Endodermal cell (in vitro differentiated cells): ENCODE measurements around the gene ARL16. TPM values are rescaled to one million over a fixed set of nuclear protein-coding genes. Genes with fewer than 3 reads are reported as not detected.

ENCODE experiments used
- DNase-seq: peaks from one replicate; pipeline ENCODE4 v3.0.0-alpha.2; 2017
- H3K27ac ChIP-seq: 2 replicates; pipeline ENCODE4 v1.5.1; 2013; ENCODE audit warnings: mild to moderate bottlenecking, low read depth, low read length, moderate library complexity
- H3K27me3 ChIP-seq: 2 replicates; pipeline ENCODE4 v1.6.1; 2013; ENCODE audit warnings: mild to moderate bottlenecking, low read length, moderate library complexity; ENCODE audit not compliant: insufficient read depth, control insufficient read depth, poor library complexity, severe bottlenecking
- H3K36me3 ChIP-seq: 2 replicates; pipeline ENCODE4 v1.7.0; 2013; ENCODE audit warnings: mild to moderate bottlenecking, low read length, moderate library complexity; ENCODE audit not compliant: control insufficient read depth, insufficient read depth
- H3K4me1 ChIP-seq: one replicate; pipeline ENCODE4 v1.7.0; 2013; ENCODE audit warnings: low read length; ENCODE audit not compliant: control insufficient read depth, insufficient read depth
- H3K4me3 ChIP-seq: 2 replicates; pipeline ENCODE4 v1.5.1; 2013; ENCODE audit warnings: mild to moderate bottlenecking, low read length, moderate library complexity
- H3K9ac ChIP-seq: 2 replicates; pipeline ENCODE4 v1.6.1; 2013; ENCODE audit warnings: mild to moderate bottlenecking, low read length, moderate library complexity; ENCODE audit not compliant: poor library complexity, severe bottlenecking; ENCODE audit errors: extremely low read depth
- H3K9me3 ChIP-seq: 2 replicates; pipeline ENCODE4 v1.6.1; 2013; ENCODE audit warnings: mild to moderate bottlenecking, low read length, moderate library complexity; ENCODE audit not compliant: control insufficient read depth
- H3K27ac Mint-ChIP-seq: 2 replicates; pipeline ENCODE4 v1.8.0; 2020; ENCODE audit warnings: mixed read lengths
- H3K27me3 Mint-ChIP-seq: 2 replicates; pipeline ENCODE4 v1.8.0; 2021; ENCODE audit warnings: mild to moderate bottlenecking, mixed read lengths; ENCODE audit not compliant: insufficient read depth
- H3K36me3 Mint-ChIP-seq: 2 replicates; pipeline ENCODE4 v1.8.0; 2020; ENCODE audit warnings: low read depth, mixed read lengths
- H3K4me1 Mint-ChIP-seq: 2 replicates; pipeline ENCODE4 v1.8.0; 2020; ENCODE audit warnings: mixed read lengths
- H3K4me3 Mint-ChIP-seq: 2 replicates; pipeline ENCODE4 v1.8.0; 2020; ENCODE audit warnings: mild to moderate bottlenecking, moderate library complexity, mixed read lengths
- H3K9me3 Mint-ChIP-seq: 2 replicates; pipeline ENCODE4 v1.8.0; 2020; ENCODE audit warnings: mild to moderate bottlenecking, mixed read lengths
- WGBS, 2 experiments: methylation state at CpG; one replicate each; pipeline versions ENCODE4 v1.1.5 to v1.1.7; 2013; ENCODE audit warnings: missing lambda C conversion rate in 2 of 2, mixed read lengths in 1 of 2; ENCODE audit not compliant: insufficient coverage in 1 of 2, insufficient read length in 1 of 2; 5-methylcytosine and 5-hydroxymethylcytosine counted together
- total RNA-seq, 2 donors: library from RNA; stranded (reverse); fragmentation: NEBNext Ultra II Directional in 1 of 2; extraction: Animal tissue kit (Norgen Biotek cat#: 25700) in 1 of 2; gene quantifications; 2 replicates in 1 of 2; 3 replicates in 1 of 2; pipeline ENCODE4 v1.2.1, GENCODE V29; 2021
- TF ChIP-seq, protein P1 (sequence below): fragments of 200-600 bp; sonication (generic); conservative IDR thresholded peaks from 2 replicates; pipeline ENCODE4 v1.5.0; 2021; ENCODE audit warnings: antibody characterized with exemption, mild to moderate bottlenecking

Gene ARL16
- total RNA-seq, 2 donors from 2014 or later, result 41.2 to 47.8 TPM

DNA sequence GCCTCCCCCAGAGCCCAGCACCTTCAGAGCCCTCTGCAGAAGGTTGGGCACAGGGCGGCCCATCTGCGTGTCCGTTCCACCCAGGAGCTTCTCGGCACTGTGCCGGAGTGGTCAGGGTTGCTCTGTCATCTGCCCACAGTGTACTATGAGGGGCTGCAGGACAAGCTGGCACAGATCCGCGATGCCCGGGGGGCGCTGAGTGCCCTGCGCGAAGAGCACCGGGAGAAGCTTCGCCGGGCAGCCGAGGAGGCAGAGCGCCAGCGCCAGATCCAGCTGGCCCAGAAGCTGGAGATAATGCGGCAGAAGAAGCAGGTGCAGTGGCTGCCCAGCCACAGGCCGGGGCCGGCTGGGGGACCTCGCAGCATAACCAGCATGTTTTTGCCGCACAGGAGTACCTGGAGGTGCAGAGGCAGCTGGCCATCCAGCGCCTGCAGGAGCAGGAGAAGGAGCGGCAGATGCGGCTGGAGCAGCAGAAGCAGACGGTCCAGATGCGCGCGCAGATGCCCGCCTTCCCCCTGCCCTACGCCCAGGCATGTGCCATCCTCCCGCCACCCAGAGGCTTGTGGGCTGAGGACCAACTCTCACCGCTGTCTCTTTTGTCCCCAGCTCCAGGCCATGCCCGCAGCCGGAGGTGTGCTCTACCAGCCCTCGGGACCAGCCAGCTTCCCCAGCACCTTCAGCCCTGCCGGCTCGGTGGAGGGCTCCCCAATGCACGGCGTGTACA is 12.8 kb upstream of the ARL16 start:
- no peaks in the 10 kb centered on the region for H3K9me3 ChIP-seq
- H3K36me3 Mint-ChIP-seq, result peaks cover 54% of the 10 kb centered on the region
- H3K9ac ChIP-seq, result no peak overlapping the region
- no peaks in the 10 kb centered on the region for H3K9me3 Mint-ChIP-seq
- no peaks in the 10 kb centered on the region for H3K27me3 Mint-ChIP-seq
- DNase-seq, result no peak
- TF ChIP-seq, protein P1, sequence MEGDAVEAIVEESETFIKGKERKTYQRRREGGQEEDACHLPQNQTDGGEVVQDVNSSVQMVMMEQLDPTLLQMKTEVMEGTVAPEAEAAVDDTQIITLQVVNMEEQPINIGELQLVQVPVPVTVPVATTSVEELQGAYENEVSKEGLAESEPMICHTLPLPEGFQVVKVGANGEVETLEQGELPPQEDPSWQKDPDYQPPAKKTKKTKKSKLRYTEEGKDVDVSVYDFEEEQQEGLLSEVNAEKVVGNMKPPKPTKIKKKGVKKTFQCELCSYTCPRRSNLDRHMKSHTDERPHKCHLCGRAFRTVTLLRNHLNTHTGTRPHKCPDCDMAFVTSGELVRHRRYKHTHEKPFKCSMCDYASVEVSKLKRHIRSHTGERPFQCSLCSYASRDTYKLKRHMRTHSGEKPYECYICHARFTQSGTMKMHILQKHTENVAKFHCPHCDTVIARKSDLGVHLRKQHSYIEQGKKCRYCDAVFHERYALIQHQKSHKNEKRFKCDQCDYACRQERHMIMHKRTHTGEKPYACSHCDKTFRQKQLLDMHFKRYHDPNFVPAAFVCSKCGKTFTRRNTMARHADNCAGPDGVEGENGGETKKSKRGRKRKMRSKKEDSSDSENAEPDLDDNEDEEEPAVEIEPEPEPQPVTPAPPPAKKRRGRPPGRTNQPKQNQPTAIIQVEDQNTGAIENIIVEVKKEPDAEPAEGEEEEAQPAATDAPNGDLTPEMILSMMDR, result no peak
- H3K27ac Mint-ChIP-seq, result no peak overlapping the region
- H3K4me1 ChIP-seq, result no peaks in the 10 kb centered on the region
- 97% methylated on average over 32 to 40 of the region's 40 CpGs for WGBS, 2 experiments
- no peaks in the 10 kb centered on the region for H3K27me3 ChIP-seq
- H3K4me1 Mint-ChIP-seq, result no peaks in the 10 kb centered on the region
- no peak overlapping the region for H3K4me3 ChIP-seq
- H3K27ac ChIP-seq, result no peak overlapping the region
- H3K4me3 Mint-ChIP-seq, result no peak overlapping the region
- peaks cover 62% of the 10 kb centered on the region for H3K36me3 ChIP-seq

DNA sequence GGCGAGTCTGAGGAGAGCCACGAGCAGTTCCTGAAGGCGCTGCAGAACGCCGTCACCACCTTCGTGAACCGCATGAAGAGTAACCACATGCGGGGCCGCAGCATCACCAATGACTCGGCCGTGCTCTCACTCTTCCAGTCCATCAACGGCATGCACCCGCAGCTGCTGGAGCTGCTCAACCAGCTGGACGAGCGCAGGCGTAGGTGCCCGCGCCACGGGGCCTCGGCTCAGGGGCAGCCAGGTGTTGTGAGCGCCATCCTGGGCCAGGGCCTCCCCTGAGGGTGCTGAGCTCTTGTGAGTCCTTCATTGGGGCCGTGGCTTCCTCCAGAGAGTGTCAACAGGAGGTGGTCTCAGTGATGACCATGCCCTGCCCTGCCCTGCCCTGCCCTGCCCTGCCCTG is 12.2 kb upstream of the ARL16 start:
- WGBS, 2 experiments, result 96% methylated on average over 19 to 22 of the region's 22 CpGs
- no peak overlapping the region for H3K27ac ChIP-seq
- no peak overlapping the region for H3K9ac ChIP-seq
- Mint-ChIP-seq H3K36me3 (peaks cover 55% of the 10 kb centered on the region), H3K27me3 (no peaks in the 10 kb centered on the region), H3K4me1 (no peaks in the 10 kb centered on the region), H3K4me3 (no peak overlapping the region), H3K27ac (no peak overlapping the region), H3K9me3 (no peaks in the 10 kb centered on the region)
- no peak for DNase-seq
- H3K4me3 ChIP-seq, result no peak overlapping the region
- TF ChIP-seq, protein P1, result no peak
- no peaks in the 10 kb centered on the region for H3K4me1 ChIP-seq
- H3K27me3 ChIP-seq, result no peaks in the 10 kb centered on the region
- no peaks in the 10 kb centered on the region for H3K9me3 ChIP-seq
- peaks cover 60% of the 10 kb centered on the region for H3K36me3 ChIP-seq

DNA sequence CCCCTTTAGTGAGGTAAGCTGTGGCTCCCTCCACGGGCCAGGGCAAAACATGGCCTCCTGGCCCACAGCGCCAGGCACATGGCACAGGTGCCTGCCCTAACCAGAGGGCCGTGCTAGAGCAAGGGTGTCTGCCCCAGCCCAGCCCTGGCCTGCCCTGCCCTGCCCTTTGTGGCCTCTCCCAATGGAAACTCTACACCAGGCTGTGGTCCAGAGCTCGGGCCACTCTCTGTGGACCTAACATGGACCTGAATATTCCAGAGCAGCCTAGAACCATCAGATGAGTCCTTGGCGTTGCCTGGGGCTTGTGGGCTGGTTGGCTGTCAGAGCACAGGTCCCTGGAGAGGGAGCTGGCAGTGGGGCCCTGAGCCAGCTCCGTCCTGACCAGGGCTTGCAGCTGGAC is 11.6 kb upstream of the ARL16 start:
- Mint-ChIP-seq H3K9me3 (no peaks in the 10 kb centered on the region), H3K36me3 (peaks cover 53% of the 10 kb centered on the region), H3K4me3 (no peak overlapping the region), H3K4me1 (no peaks in the 10 kb centered on the region), H3K27ac (no peak overlapping the region), H3K27me3 (no peaks in the 10 kb centered on the region)
- WGBS, 2 experiments, result 92 to 98% methylated on average over 4 to 6 of the region's 6 CpGs
- H3K27ac ChIP-seq, result no peak overlapping the region
- H3K9me3 ChIP-seq, result no peaks in the 10 kb centered on the region
- H3K9ac ChIP-seq, result no peak overlapping the region
- H3K27me3 ChIP-seq, result no peaks in the 10 kb centered on the region
- TF ChIP-seq, protein P1, result no peak
- peaks cover 60% of the 10 kb centered on the region for H3K36me3 ChIP-seq
- H3K4me1 ChIP-seq, result no peaks in the 10 kb centered on the region
- no peak for DNase-seq
- H3K4me3 ChIP-seq, result no peak overlapping the region
